ENCODE data around the gene LYSMD2. TPM values are rescaled to one million over a fixed set of nuclear protein-coding genes. Genes with fewer than 3 reads are reported as not detected.

LYSMD2 gene
- total and polyA plus RNA-seq, 2 experiments from 2014 or later: 5.4 to 5.9 TPM

DNA sequence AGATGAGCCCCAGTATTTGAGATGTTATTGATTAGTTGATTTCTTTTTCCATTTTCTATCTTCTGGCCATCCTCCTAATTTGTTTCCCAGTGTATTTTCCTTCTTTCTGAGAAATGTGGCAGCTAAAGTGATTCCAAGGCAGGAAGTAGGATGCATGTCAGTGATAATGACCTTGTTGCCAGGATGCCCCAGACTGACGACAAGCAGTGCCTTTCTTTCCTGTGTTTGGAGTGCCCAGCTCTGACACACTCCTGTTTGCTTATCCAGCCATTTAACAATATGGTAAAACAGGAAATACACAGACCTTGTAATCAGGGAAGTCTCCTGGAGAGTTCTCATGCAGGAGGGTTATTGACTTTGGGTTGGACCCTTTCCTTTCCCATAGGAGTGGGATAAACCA is 34.3 kb upstream of the LYSMD2 start (continued):
- TF ChIP-seq, protein P1, sequence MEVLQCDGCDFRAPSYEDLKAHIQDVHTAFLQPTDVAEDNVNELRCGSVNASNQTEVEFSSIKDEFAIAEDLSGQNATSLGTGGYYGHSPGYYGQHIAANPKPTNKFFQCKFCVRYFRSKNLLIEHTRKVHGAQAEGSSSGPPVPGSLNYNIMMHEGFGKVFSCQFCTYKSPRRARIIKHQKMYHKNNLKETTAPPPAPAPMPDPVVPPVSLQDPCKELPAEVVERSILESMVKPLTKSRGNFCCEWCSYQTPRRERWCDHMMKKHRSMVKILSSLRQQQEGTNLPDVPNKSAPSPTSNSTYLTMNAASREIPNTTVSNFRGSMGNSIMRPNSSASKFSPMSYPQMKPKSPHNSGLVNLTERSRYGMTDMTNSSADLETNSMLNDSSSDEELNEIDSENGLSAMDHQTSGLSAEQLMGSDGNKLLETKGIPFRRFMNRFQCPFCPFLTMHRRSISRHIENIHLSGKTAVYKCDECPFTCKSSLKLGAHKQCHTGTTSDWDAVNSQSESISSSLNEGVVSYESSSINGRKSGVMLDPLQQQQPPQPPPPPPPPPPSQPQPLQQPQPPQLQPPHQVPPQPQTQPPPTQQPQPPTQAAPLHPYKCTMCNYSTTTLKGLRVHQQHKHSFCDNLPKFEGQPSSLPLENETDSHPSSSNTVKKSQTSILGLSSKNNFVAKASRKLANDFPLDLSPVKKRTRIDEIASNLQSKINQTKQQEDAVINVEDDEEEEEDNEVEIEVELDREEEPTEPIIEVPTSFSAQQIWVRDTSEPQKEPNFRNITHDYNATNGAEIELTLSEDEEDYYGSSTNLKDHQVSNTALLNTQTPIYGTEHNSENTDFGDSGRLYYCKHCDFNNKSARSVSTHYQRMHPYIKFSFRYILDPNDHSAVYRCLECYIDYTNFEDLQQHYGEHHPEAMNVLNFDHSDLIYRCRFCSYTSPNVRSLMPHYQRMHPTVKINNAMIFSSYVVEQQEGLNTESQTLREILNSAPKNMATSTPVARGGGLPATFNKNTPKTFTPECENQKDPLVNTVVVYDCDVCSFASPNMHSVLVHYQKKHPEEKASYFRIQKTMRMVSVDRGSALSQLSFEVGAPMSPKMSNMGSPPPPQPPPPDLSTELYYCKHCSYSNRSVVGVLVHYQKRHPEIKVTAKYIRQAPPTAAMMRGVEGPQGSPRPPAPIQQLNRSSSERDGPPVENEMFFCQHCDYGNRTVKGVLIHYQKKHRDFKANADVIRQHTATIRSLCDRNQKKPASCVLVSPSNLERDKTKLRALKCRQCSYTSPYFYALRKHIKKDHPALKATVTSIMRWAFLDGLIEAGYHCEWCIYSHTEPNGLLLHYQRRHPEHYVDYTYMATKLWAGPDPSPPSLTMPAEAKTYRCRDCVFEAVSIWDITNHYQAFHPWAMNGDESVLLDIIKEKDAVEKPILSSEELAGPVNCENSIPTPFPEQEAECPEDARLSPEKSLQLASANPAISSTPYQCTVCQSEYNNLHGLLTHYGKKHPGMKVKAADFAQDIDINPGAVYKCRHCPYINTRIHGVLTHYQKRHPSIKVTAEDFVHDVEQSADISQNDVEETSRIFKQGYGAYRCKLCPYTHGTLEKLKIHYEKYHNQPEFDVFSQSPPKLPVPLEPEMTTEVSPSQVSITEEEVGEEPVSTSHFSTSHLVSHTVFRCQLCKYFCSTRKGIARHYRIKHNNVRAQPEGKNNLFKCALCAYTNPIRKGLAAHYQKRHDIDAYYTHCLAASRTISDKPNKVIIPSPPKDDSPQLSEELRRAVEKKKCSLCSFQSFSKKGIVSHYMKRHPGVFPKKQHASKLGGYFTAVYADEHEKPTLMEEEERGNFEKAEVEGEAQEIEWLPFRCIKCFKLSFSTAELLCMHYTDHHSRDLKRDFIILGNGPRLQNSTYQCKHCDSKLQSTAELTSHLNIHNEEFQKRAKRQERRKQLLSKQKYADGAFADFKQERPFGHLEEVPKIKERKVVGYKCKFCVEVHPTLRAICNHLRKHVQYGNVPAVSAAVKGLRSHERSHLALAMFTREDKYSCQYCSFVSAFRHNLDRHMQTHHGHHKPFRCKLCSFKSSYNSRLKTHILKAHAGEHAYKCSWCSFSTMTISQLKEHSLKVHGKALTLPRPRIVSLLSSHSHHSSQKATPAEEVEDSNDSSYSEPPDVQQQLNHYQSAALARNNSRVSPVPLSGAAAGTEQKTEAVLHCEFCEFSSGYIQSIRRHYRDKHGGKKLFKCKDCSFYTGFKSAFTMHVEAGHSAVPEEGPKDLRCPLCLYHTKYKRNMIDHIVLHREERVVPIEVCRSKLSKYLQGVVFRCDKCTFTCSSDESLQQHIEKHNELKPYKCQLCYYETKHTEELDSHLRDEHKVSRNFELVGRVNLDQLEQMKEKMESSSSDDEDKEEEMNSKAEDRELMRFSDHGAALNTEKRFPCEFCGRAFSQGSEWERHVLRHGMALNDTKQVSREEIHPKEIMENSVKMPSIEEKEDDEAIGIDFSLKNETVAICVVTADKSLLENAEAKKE (CRISPR knock-in tag; IDR thresholded peaks at IDR 0.05): no peak
- TF ChIP-seq EZH2 (IDR thresholded peaks at IDR 0.05; ENCODE audit: low read depth, unreplicated experiment): no peak
- no peak for TF ChIP-seq ZNF331 (CRISPR knock-in tag; IDR thresholded peaks at IDR 0.05; ENCODE audit: low read depth)
- no peak for TF ChIP-seq ZNF114 (CRISPR knock-in tag; IDR thresholded peaks at IDR 0.05)
- TF ChIP-seq EZH2phosphoT487 (IDR thresholded peaks at IDR 0.05; ENCODE audit: unreplicated experiment): no peak
- no peak for TF ChIP-seq POLR2AphosphoS5 (IDR thresholded peaks at IDR 0.05; ENCODE audit: low read depth)

GRCh38 chr15:51770902-51771301 is 33.4 kb upstream of the LYSMD2 start:
- TF ChIP-seq CREB1 (CRISPR knock-in tag; IDR thresholded peaks at IDR 0.05; ENCODE audit: low read depth) (no peak), POLR2AphosphoS5 (IDR thresholded peaks at IDR 0.05; ENCODE audit: low read depth) (no peak)
- no peaks in the 10 kb centered on the region; the same call in 1 of the 3 replicates for H3K36me3 Mint-ChIP-seq (ENCODE audit: low read depth)
- H3K4me1 Mint-ChIP-seq: peaks cover 8% of the 10 kb centered on the region; the same call in 2 of the 3 replicates
- no peaks in the 10 kb centered on the region for H3K9me2 ChIP-seq (ENCODE audit: insufficient read depth)
- H3K36me3 ChIP-seq (ENCODE audit: insufficient read depth): no peaks in the 10 kb centered on the region
- H3K79me2 ChIP-seq (replicated peaks; ENCODE audit: insufficient read depth): no peaks in the 10 kb centered on the region
- no peaks in the 10 kb centered on the region for H3K9me3 Mint-ChIP-seq
- H3K4me3 Mint-ChIP-seq: no peak overlapping the region
- no peaks in the 10 kb centered on the region for H4K20me1 ChIP-seq (replicated peaks; ENCODE audit: insufficient read depth)
- H2AFZ ChIP-seq: no peak overlapping the region
- H3K4me2 ChIP-seq: no peak overlapping the region
- H3K4me3 ChIP-seq: no peak overlapping the region
- no peak overlapping the region for H3K27ac Mint-ChIP-seq
- ATAC-seq (no peak), DNase-seq (ENCODE audit: low spot score) (no peak)
- no peaks in the 10 kb centered on the region for H3F3A ChIP-seq (replicated peaks; ENCODE audit: low read depth)
- peaks cover 3% of the 10 kb centered on the region for H3K27me3 Mint-ChIP-seq (ENCODE audit: insufficient read depth, low read depth, poor library complexity)
- no peaks in the 10 kb centered on the region for H3K27me3 ChIP-seq (ENCODE audit: insufficient read depth)
- H3K4me1 ChIP-seq (ENCODE audit: insufficient read depth): peaks cover 8% of the 10 kb centered on the region
- H3K27ac ChIP-seq (ENCODE audit: low read depth): no peak overlapping the region
